Transverse colon (tissue), 3 donors: ENCODE results near the gene SARDH.

ENCODE experiments used
- EP300 ChIP-seq: sonication (generic); formaldehyde crosslinking; IDR thresholded peaks from one replicate; pipeline ENCODE4 v1.6.1; 2017; ENCODE audit warnings: antibody characterized with exemption, low read depth
- POLR2A ChIP-seq: fragments of 450-650 bp; IDR thresholded peaks from one replicate; pipeline ENCODE4 v1.6.1; 2016; ENCODE audit warnings: antibody characterized with exemption, mild to moderate bottlenecking, moderate library complexity
- TF ChIP-seq, protein P1 (sequence below), 5 experiments: fragments of 200-600 bp in 3 of 5; fragments of 450-650 bp in 2 of 5; sonication (generic) in 3 of 5; IDR thresholded peaks; 1 replicate in 2 of 5; 2 replicates in 3 of 5; pipeline ENCODE4 v1.5.1; 2016 to 2017; ENCODE audit warnings: antibody characterized with exemption in 5 of 5, inconsistent platforms in 3 of 5, mild to moderate bottlenecking in 2 of 5, moderate library complexity in 1 of 5

DNA sequence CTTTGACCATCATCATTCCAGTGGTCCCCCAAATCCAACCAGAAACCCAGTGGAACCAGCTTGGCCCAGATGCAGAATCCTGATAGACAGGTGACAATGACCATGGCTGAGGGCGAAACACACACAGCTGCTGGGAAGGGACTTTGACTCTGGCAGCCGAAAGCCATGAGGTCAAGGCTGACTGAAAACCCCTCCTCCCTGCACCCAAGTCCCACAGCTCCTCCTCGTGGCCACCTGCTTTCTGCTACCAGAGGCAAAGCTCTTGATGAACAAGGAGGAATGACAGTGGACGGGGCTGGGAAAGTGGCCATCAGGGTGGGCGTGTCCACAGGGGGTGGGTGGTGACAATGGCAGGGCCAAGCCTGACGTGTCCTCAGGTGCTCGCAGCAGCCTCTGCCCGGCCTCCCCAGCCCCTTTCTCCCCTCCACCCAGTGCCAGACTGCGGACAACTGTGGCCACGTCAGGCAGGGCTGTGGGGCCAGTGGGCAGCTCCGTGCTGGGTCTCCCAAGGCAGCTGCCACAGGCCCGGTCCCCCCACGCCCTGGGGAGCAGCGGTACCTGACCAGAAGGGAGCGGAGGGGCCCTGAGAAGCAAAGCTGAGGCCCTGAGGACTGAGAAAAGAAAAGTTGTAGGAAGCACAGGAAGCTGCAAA is 30.8 kb upstream of the SARDH start:
- TF ChIP-seq, protein P1, sequence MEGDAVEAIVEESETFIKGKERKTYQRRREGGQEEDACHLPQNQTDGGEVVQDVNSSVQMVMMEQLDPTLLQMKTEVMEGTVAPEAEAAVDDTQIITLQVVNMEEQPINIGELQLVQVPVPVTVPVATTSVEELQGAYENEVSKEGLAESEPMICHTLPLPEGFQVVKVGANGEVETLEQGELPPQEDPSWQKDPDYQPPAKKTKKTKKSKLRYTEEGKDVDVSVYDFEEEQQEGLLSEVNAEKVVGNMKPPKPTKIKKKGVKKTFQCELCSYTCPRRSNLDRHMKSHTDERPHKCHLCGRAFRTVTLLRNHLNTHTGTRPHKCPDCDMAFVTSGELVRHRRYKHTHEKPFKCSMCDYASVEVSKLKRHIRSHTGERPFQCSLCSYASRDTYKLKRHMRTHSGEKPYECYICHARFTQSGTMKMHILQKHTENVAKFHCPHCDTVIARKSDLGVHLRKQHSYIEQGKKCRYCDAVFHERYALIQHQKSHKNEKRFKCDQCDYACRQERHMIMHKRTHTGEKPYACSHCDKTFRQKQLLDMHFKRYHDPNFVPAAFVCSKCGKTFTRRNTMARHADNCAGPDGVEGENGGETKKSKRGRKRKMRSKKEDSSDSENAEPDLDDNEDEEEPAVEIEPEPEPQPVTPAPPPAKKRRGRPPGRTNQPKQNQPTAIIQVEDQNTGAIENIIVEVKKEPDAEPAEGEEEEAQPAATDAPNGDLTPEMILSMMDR (IDR thresholded peaks at IDR 0.05), result no peak
- TF ChIP-seq EP300 (no peak), POLR2A (no peak)
